MM.1S (cell line): ENCODE measurements around the gene SSTR1.

Source experiments
- DNase-seq: peaks from one replicate; pipeline ENCODE4 v3.0.0-alpha.2; 2015
- H2AFZ ChIP-seq: fragments of 300-600 bp; sonication (generic); 2 replicates; pipeline ENCODE4 v1.6.0; 2016; ENCODE audit warnings: antibody characterized with exemption, low read length
- H3F3A ChIP-seq: fragments of 300-600 bp; sonication (generic); 2 replicates; pipeline ENCODE4 v1.6.1; 2016; ENCODE audit warnings: mild to moderate bottlenecking, antibody characterized with exemption, low read length, moderate library complexity, mixed read lengths; ENCODE audit not compliant: insufficient read depth
- H3K27ac ChIP-seq: fragments of 300-600 bp; sonication (generic); 2 replicates; pipeline ENCODE4 v1.5.1; 2016; ENCODE audit warnings: mild to moderate bottlenecking, low read length
- H3K27me3 ChIP-seq: fragments of 300-600 bp; sonication (generic); replicated peaks from 2 replicates; pipeline ENCODE4 v1.6.0; 2016; ENCODE audit warnings: low read length; ENCODE audit not compliant: insufficient read depth
- H3K36me3 ChIP-seq: fragments of 300-600 bp; sonication (generic); replicated peaks from 2 replicates; pipeline ENCODE4 v1.6.1; 2016; ENCODE audit warnings: mild to moderate bottlenecking, low read length, mixed read lengths; ENCODE audit not compliant: insufficient read depth
- H3K4me1 ChIP-seq: fragments of 300-600 bp; sonication (generic); 2 replicates; pipeline ENCODE4 v1.6.1; 2016; ENCODE audit warnings: low read length, mixed read lengths
- H3K4me2 ChIP-seq: fragments of 300-600 bp; sonication (generic); 2 replicates; pipeline ENCODE4 v1.6.0; 2016; ENCODE audit warnings: low read depth, low read length
- H3K4me3 ChIP-seq: fragments of 300-600 bp; sonication (generic); 2 replicates; pipeline ENCODE4 v1.5.1; 2016; ENCODE audit warnings: low read length, mixed read lengths
- H3K79me2 ChIP-seq: fragments of 300-600 bp; sonication (generic); 2 replicates; pipeline ENCODE4 v1.6.1; 2016; ENCODE audit warnings: mixed run types, low read length, mixed read lengths
- H3K9ac ChIP-seq: fragments of 300-600 bp; sonication (generic); 2 replicates; pipeline ENCODE4 v1.6.1; 2016; ENCODE audit warnings: low read length, mixed read lengths
- H3K9me2 ChIP-seq: fragments of 300-600 bp; sonication (generic); replicated peaks from 2 replicates; pipeline ENCODE4 v1.6.1; 2016; ENCODE audit warnings: mild to moderate bottlenecking, low read length, mixed read lengths; ENCODE audit not compliant: insufficient read depth
- H3K9me3 ChIP-seq: fragments of 300-600 bp; sonication (generic); replicated peaks from 2 replicates; pipeline ENCODE4 v1.6.1; 2016; ENCODE audit warnings: mild to moderate bottlenecking, low read length, mixed read lengths; ENCODE audit not compliant: insufficient read depth
- H4K20me1 ChIP-seq: fragments of 300-600 bp; sonication (generic); 2 replicates; pipeline ENCODE4 v1.6.1; 2016; ENCODE audit warnings: mild to moderate bottlenecking, low read length, moderate library complexity, mixed read lengths; ENCODE audit not compliant: insufficient read depth
- CTCF ChIP-seq: fragments of 300-600 bp; sonication (generic); IDR thresholded peaks from 2 replicates; pipeline ENCODE4 v1.5.1; 2016; ENCODE audit warnings: antibody characterized with exemption, low read length, mixed read lengths
- EZH2 ChIP-seq: fragments of 300-600 bp; sonication (generic); optimal IDR thresholded peaks from 2 replicates; pipeline ENCODE3; 2017; ENCODE audit warnings: low read depth, mild to moderate bottlenecking, antibody characterized with exemption, low read length, mixed read lengths
- EZH2phosphoT487 ChIP-seq: fragments of 300-600 bp; sonication (generic); IDR thresholded peaks from 2 replicates; pipeline ENCODE4 v1.6.1; 2018; ENCODE audit warnings: antibody characterized with exemption, low read length

Gene SSTR1

GRCh38 chr14:38252066-38252710 lies 44.5 kb downstream of the SSTR1 start:
- no peak overlapping the region for H3K27ac ChIP-seq
- H3K79me2 ChIP-seq: no peaks in the 10 kb centered on the region
- H3K27me3 ChIP-seq: no peaks in the 10 kb centered on the region
- no peaks in the 10 kb centered on the region for H3K36me3 ChIP-seq
- no peak overlapping the region for H3K9ac ChIP-seq
- DNase-seq: no peak
- H2AFZ ChIP-seq: no peak overlapping the region
- no peaks in the 10 kb centered on the region for H3K4me1 ChIP-seq
- TF ChIP-seq EZH2phosphoT487: no peak
- no peak for TF ChIP-seq CTCF
- TF ChIP-seq EZH2: no peak
- H3F3A ChIP-seq: no peaks in the 10 kb centered on the region
- H3K9me3 ChIP-seq: no peaks in the 10 kb centered on the region
- no peaks in the 10 kb centered on the region for H4K20me1 ChIP-seq
- no peak overlapping the region for H3K4me3 ChIP-seq
- no peak overlapping the region for H3K4me2 ChIP-seq
- H3K9me2 ChIP-seq: no peaks in the 10 kb centered on the region

GRCh38 chr14:38253676-38254075 lies 46.0 kb downstream of the SSTR1 start:
- DNase-seq: no peak
- H3K4me3 ChIP-seq: no peak overlapping the region
- H3K4me1 ChIP-seq: no peaks in the 10 kb centered on the region
- no peak overlapping the region for H3K4me2 ChIP-seq
- H3K9ac ChIP-seq: no peak overlapping the region
- H2AFZ ChIP-seq: no peak overlapping the region
- no peaks in the 10 kb centered on the region for H3F3A ChIP-seq
- H3K9me2 ChIP-seq: no peaks in the 10 kb centered on the region
- no peaks in the 10 kb centered on the region for H4K20me1 ChIP-seq
- H3K27me3 ChIP-seq: no peaks in the 10 kb centered on the region
- no peaks in the 10 kb centered on the region for H3K9me3 ChIP-seq
- no peak overlapping the region for H3K27ac ChIP-seq
- no peaks in the 10 kb centered on the region for H3K36me3 ChIP-seq
- TF ChIP-seq CTCF (no peak), EZH2phosphoT487 (no peak), EZH2 (no peak)
- no peaks in the 10 kb centered on the region for H3K79me2 ChIP-seq

- H3K4me2 ChIP-seq: no peak overlapping the region
These were observed 47.1 kb downstream of the SSTR1 start for GRCh38 chr14:38254571-38255407.

More at GRCh38 chr14:38254571-38255407, 47.1 kb downstream of the SSTR1 start:
- no peaks in the 10 kb centered on the region for H3K36me3 ChIP-seq
- H2AFZ ChIP-seq: no peak overlapping the region
- H3K79me2 ChIP-seq: no peaks in the 10 kb centered on the region
- no peaks in the 10 kb centered on the region for H3F3A ChIP-seq
- H3K4me1 ChIP-seq: no peaks in the 10 kb centered on the region
- no peak overlapping the region for H3K4me3 ChIP-seq
- TF ChIP-seq EZH2 (no peak), CTCF (no peak), EZH2phosphoT487 (no peak)
- no peaks in the 10 kb centered on the region for H4K20me1 ChIP-seq
- H3K9ac ChIP-seq: no peak overlapping the region
- H3K27ac ChIP-seq: no peak overlapping the region
- no peaks in the 10 kb centered on the region for H3K27me3 ChIP-seq
- no peaks in the 10 kb centered on the region for H3K9me3 ChIP-seq
- no peak for DNase-seq
- H3K9me2 ChIP-seq: no peaks in the 10 kb centered on the region
